Left colon (tissue), 2 donors: ENCODE data around the gene TOMT. TPM values are rescaled to one million over a fixed set of nuclear protein-coding genes. Genes with fewer than 3 reads are reported as not detected.
A peak's percentile ranks its signal among the peaks of the same experiment; 100 is the strongest.

ENCODE experiments used
- ATAC-seq: fragments of 200-7000 bp; cut with Tn5 transposase; one replicate; pipeline ENCODE4 v1.9.1; 2020; ENCODE audit warnings: mild to moderate bottlenecking, moderate library complexity
- DNase-seq, 2 donors: peaks; one replicate each; pipeline ENCODE4 v3.0.0-alpha.2; 2020
- intact Hi-C, 2 donors: fragments of 100-400 bp; cut with DNase I in 1 of 2; cut with micrococcal nuclease in 1 of 2; formaldehyde crosslinking; loops; one replicate each; pipeline versions ENCODE4 v1.11.2 to v1.14.0; 2022; cut with DNase I, micrococcal nuclease
- total RNA-seq, 2 donors: library from RNA; stranded (reverse); fragmentation: NEBNext Ultra II Directional; extraction: Animal tissue kit (Norgen Biotek cat#: 25700); gene quantifications; one replicate each; pipeline ENCODE4 v1.2.1, GENCODE V29; 2021
- donor health status: DM: no; HTN: no; CAD: no.
- donor health status: DM: yes; HTN: yes; CAD: no.

TOMT gene
- total RNA-seq, 2 donors from 2014 or later, result not detected

- DNase-seq, result no peak
- intact Hi-C loops, result no loop called here
- no peak for ATAC-seq
Observed at GRCh38 chr11:72084076-72084475, 21.6 kb upstream of the TOMT start.

GRCh38 chr11:72084965-72085364, 20.8 kb upstream of the TOMT start:
- DNase-seq (no peak), ATAC-seq (no peak)
- intact Hi-C loops, result no loop called here

GRCh38 chr11:72085621-72086351, 19.9 kb upstream of the TOMT start:
- intact Hi-C loops, result no loop called here
- ATAC-seq (peak; percentile 39), DNase-seq (no peak)

GRCh38 chr11:72088076-72088808, 17.5 kb upstream of the TOMT start:
- intact Hi-C loops, result no loop called here
- ATAC-seq, result no peak
- DNase-seq, result no peak

- intact Hi-C loops, result loop anchor here in 1 of 2 donors (1.0 kb wide), 1 partner anchor 66 kb away; no protein-coding TSS in a partner anchor
- ATAC-seq, result peak; percentile 95
Observed at GRCh38 chr11:72091292-72091691, 14.4 kb upstream of the TOMT start.

GRCh38 chr11:72098741-72099140, 7.0 kb upstream of the TOMT start:
- DNase-seq (no peak), ATAC-seq (no peak)
- intact Hi-C loops, result no loop called here

More at GRCh38 chr11:72091292-72091691, 14.4 kb upstream of the TOMT start:
- peak; percentile 79 to 84 for DNase-seq

- ATAC-seq (no peak), DNase-seq (no peak)
- intact Hi-C loops, result no loop called here
Observed at GRCh38 chr11:72100009-72100408, 5.7 kb upstream of the TOMT start.

GRCh38 chr11:72100462-72100861, 5.3 kb upstream of the TOMT start:
- intact Hi-C loops, result no loop called here
- no peak for DNase-seq
- no peak for ATAC-seq

- intact Hi-C loops, result no loop called here
- ATAC-seq (peak; percentile 0), DNase-seq (no peak)
Observed at GRCh38 chr11:72102162-72102561, 3.6 kb upstream of the TOMT start.

GRCh38 chr11:72102631-72102945, 3.1 kb upstream of the TOMT start:
- DNase-seq (no peak), ATAC-seq (no peak)
- intact Hi-C loops, result no loop called here

GRCh38 chr11:72102946-72103753, 2.6 kb upstream of the TOMT start, which contains the start of gene LAMTOR1:
Gene LAMTOR1, minus strand, starts transcription at chr11:72103297. Its CDS starts 73 bp downstream, at chr11:72103224.
- peak; percentile 97 for ATAC-seq
- intact Hi-C loops, result no loop called here
- peak; percentile 100 for DNase-seq

- intact Hi-C loops, result no loop called here
- no peak for ATAC-seq
Observed at GRCh38 chr11:72103754-72104167, 2.0 kb upstream of the TOMT start.

GRCh38 chr11:72111300-72112142, 5.8 kb downstream of the TOMT start:
- intact Hi-C loops, result no loop called here
- no peak for DNase-seq
- ATAC-seq, result no peak

More at GRCh38 chr11:72103754-72104167, 2.0 kb upstream of the TOMT start:
- no peak for DNase-seq

GRCh38 chr11:72112143-72112977, 6.6 kb downstream of the TOMT start, which contains the start of gene ANAPC15:
Gene ANAPC15, minus strand, starts transcription at chr11:72112695. Its CDS starts 1,419 bp downstream, at chr11:72111276.
- ATAC-seq, result peak; percentile 90
- peak; percentile 99 for DNase-seq
- intact Hi-C loops, result no loop called here

GRCh38 chr11:72112978-72113808, 7.5 kb downstream of the TOMT start:
- ATAC-seq, result no peak
- no peak for DNase-seq
- intact Hi-C loops, result no loop called here

- ATAC-seq, result no peak
- DNase-seq, result no peak
- intact Hi-C loops, result no loop called here
Observed at GRCh38 chr11:72114570-72114969, 8.8 kb downstream of the TOMT start.
